Neutrophil (primary cell): ENCODE results near the gene GRID2IP.
"Not testable (repeated sequence)": the region's sequence is repeated elsewhere in the genome, so short reads cannot be mapped to it uniquely, and the experiment has no call there.

ENCODE experiments used
- H3K27ac ChIP-seq: fragments of 200-600 bp; sonication (generic); 2 replicates; pipeline ENCODE4 v1.5.1; 2016; ENCODE audit warnings: mild to moderate bottlenecking, moderate library complexity
- H3K27me3 ChIP-seq: fragments of 200-600 bp; sonication (generic); 2 replicates; pipeline ENCODE4 v1.6.0; 2016; ENCODE audit warnings: mild to moderate bottlenecking
- H3K36me3 ChIP-seq: fragments of 200-600 bp; sonication (generic); 2 replicates; pipeline ENCODE4 v1.5.1; 2017
- H3K4me1 ChIP-seq, 2 experiments: fragments of 200-600 bp in 1 of 2; sonication (generic) in 1 of 2; 1 replicate in 1 of 2; 2 replicates in 1 of 2; pipeline versions ENCODE4 v1.5.1 to v1.6.1; 2013 to 2016; ENCODE audit warnings: low read depth in 1 of 2, low read length in 1 of 2, mild to moderate bottlenecking in 1 of 2, moderate library complexity in 1 of 2; ENCODE audit not compliant: control insufficient read depth in 1 of 2, insufficient read depth in 1 of 2
- H3K4me3 ChIP-seq, 2 experiments: fragments of 200-600 bp in 1 of 2; sonication (generic) in 1 of 2; 1 replicate in 1 of 2; 2 replicates in 1 of 2; pipeline ENCODE4 v1.5.1; 2013 to 2016; ENCODE audit warnings: low read depth in 1 of 2, low read length in 1 of 2, mild to moderate bottlenecking in 1 of 2, moderate library complexity in 1 of 2
- H3K9me3 ChIP-seq: fragments of 200-600 bp; sonication (generic); 2 replicates; pipeline ENCODE4 v1.5.1; 2016
- TF ChIP-seq, protein P1 (sequence below): fragments of 200-600 bp; sonication (generic); IDR thresholded peaks from 2 replicates; pipeline ENCODE4 v1.5.1; 2016; ENCODE audit warnings: antibody characterized with exemption

The GRID2IP gene

DNA sequence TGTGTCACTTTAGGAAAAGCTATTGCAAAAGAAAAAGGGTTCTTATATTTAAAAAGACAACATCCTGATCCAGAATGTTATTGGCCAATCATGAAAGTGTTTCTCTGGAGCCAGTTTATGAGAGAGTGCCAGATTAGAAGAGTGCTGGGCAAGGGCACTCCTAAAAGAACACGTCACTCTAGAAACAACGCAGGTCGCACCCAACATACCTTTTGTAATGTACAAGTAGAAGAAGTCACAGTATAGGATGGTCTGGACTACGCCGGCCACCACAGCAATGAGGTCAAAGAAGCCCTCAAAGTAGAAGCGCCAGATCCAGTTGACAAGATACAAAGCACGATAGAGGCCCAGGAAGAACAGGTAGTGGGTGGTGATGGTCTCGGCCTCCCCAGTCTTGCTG, 85.4 kb downstream of the GRID2IP start:
- Histone ChIP-seq H3K9me3 (no peaks in the 10 kb centered on the region), H3K4me3 (no peak overlapping the region), H3K36me3 (peaks cover 80% of the 10 kb centered on the region), H3K27me3 (no peaks in the 10 kb centered on the region), H3K4me1 (peaks cover 0 to 3% of the 10 kb centered on the region in 2 experiments), H3K27ac (no peak overlapping the region)
- TF ChIP-seq, protein P1, sequence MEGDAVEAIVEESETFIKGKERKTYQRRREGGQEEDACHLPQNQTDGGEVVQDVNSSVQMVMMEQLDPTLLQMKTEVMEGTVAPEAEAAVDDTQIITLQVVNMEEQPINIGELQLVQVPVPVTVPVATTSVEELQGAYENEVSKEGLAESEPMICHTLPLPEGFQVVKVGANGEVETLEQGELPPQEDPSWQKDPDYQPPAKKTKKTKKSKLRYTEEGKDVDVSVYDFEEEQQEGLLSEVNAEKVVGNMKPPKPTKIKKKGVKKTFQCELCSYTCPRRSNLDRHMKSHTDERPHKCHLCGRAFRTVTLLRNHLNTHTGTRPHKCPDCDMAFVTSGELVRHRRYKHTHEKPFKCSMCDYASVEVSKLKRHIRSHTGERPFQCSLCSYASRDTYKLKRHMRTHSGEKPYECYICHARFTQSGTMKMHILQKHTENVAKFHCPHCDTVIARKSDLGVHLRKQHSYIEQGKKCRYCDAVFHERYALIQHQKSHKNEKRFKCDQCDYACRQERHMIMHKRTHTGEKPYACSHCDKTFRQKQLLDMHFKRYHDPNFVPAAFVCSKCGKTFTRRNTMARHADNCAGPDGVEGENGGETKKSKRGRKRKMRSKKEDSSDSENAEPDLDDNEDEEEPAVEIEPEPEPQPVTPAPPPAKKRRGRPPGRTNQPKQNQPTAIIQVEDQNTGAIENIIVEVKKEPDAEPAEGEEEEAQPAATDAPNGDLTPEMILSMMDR, result no peak

DNA sequence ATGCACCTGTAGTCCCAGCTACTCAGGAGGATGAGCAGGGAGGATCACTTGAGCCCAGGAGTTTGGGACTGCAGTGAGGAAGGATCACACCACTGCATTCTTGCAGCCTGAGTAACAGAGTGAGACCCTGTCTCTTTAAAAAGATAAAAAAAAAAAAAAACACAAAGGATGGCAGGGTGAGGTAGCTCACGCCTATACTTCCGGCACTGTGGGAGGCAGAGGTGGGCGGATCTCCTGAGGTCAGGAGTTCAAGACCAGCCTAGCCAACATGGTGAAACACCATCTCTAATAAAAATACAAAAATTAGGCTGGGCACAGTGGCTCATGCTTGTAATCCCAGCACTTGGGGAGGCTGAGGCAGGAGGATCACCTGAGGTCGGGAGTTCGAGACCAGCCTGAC, 87.7 kb downstream of the GRID2IP start:
- not testable (repeated sequence) for H3K27me3 ChIP-seq, H3K27ac ChIP-seq, H3K9me3 ChIP-seq, H3K4me1 ChIP-seq, H3K4me3 ChIP-seq
- peaks cover 62% of the 10 kb centered on the region for H3K36me3 ChIP-seq

DNA sequence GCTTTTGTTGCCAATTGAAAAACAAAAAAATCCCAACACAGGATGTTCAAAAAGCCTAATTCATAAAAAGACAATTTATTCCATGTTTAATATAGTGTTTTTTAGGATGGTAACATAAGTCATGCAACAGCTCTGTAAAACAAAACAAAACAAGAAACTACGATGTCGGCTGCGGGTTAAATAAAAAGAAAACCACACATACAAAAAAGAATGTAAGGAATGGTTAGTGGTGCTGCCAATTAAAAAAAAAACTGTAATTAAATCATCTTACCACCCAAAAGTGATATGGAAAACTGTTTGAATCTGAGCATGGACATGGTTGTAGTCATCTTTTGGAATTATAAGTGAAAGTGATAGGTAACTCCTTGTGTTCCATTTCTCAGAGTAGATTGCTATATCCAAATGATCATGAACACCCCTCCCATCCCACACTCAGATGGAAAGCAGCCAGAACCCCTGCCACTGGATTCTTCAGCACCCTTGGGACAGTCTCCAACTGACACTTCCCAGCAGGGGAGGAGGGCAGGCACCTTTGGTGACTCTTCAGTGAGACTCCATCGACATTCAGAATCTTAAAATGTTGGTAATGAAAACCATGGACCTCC, 89.2 kb downstream of the GRID2IP start:
- H3K27ac ChIP-seq, result no peak overlapping the region
- peaks cover 0 to 3% of the 10 kb centered on the region in 2 experiments for H3K4me1 ChIP-seq
- no peak overlapping the region for H3K4me3 ChIP-seq
- H3K36me3 ChIP-seq, result peaks cover 47% of the 10 kb centered on the region
- no peaks in the 10 kb centered on the region for H3K9me3 ChIP-seq
- H3K27me3 ChIP-seq, result no peaks in the 10 kb centered on the region
- TF ChIP-seq, protein P1, result no peak

DNA sequence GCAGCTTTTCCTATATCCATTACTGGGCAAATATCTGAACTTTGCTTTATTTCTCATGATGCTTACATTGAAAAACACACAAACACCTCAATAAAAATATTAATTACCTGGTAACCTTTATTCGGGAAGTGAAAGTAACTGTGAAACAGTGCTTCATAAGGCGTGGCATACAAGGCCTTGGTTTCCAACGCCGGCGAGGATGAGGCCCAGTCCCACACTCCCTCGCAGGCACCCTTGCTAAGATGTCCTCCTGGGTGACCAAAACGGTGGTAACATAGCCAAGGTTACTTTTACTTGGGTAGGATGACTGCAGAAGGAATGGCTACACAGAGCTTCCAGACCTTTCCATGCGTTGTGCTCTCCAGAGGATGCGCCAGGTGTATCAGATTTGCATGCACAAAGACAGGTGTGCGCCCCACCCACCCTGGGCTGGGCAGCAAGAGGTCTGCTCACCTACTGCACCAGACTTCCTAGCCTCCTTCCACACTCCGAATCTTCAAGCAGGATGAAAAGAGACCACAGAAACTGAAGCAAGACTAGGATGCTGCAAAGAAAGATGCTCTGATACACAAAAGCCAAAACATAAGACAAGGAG, 90.2 kb downstream of the GRID2IP start:
- no peaks in the 10 kb centered on the region for H3K9me3 ChIP-seq
- no peak overlapping the region for H3K4me3 ChIP-seq
- H3K27ac ChIP-seq, result no peak overlapping the region
- peaks cover 37% of the 10 kb centered on the region for H3K36me3 ChIP-seq
- peaks cover 0 to 3% of the 10 kb centered on the region in 2 experiments for H3K4me1 ChIP-seq
- TF ChIP-seq, protein P1, result no peak
- no peaks in the 10 kb centered on the region for H3K27me3 ChIP-seq

DNA sequence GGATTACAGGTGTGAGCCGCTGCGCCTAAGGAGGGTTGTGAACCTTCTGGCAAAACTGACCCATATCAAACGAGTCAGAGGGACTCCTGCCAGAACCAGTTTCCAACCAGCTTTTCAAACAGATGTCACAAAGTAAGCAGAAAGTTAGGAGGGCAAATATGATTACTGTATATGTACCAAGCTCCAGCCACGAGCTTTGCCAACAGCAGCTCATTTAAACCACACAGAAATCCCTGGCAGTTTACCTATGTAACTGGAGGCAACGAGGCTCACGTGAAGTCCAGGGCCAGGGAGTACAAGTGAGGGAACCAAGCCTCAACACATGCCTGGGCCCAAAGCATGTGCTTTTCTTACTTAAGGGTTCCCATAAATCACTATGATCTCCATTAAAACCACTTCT, 91.0 kb downstream of the GRID2IP start:
- Histone ChIP-seq H3K27ac (no peak overlapping the region), H3K36me3 (peaks cover 29% of the 10 kb centered on the region), H3K4me3 (no peak overlapping the region), H3K27me3 (no peaks in the 10 kb centered on the region), H3K9me3 (no peaks in the 10 kb centered on the region), H3K4me1 (peaks cover 0 to 3% of the 10 kb centered on the region in 2 experiments)
- TF ChIP-seq, protein P1, result no peak

DNA sequence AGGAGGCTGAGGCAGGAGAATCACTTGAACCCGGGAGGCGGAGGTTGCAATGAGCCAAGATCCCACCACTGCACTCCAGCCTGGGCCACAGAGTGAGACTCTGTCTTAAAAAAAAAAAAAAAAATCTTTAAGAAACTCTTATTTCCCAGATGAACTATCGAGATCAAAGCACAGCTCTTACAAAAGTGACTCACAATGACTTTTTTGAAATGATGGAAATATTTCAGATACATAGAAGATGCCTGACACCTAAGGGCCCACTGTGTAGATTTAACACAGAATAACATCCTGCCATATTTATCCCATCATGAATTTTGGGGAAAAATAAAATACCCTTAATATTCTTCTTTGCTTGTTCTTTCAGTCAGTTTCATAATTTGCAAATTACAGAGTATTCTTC, 92.6 kb downstream of the GRID2IP start:
- not testable (repeated sequence) for H3K27me3 ChIP-seq, H3K4me1 ChIP-seq, H3K4me3 ChIP-seq, H3K27ac ChIP-seq, H3K9me3 ChIP-seq
- peaks cover 27% of the 10 kb centered on the region for H3K36me3 ChIP-seq
